HG03575 (cell line): ENCODE measurements around the gene IL24.
"Not testable (repeated sequence)": the region's sequence is repeated elsewhere in the genome, so short reads cannot be mapped to it uniquely, and the experiment has no call there.

Experiments used
- ATAC-seq: cut with Tn5 transposase; IDR thresholded peaks from one replicate; pipeline ENCODE4 v1.9.1; 2021; ENCODE audit not compliant: unreplicated experiment, insufficient number of reproducible peaks, low FRiP score; ENCODE audit errors: extremely low read depth

Gene IL24

GRCh38 chr1:206897175-206897574 lies at the start of gene IL24:
TSS of gene IL24 (plus strand) at chr1:206897443. CDS start at chr1:206897833, 390 bp downstream.
- ATAC-seq = no peak

- ATAC-seq = no peak
Measured at GRCh38 chr1:206847946-206848345, 49.3 kb upstream of the IL24 start.

GRCh38 chr1:206850401-206850800 lies 46.8 kb upstream of the IL24 start:
- no peak for ATAC-seq

- no peak for ATAC-seq
Measured at GRCh38 chr1:206851341-206852010, 45.8 kb upstream of the IL24 start.

GRCh38 chr1:206852662-206853061 lies 44.6 kb upstream of the IL24 start:
- ATAC-seq = not testable (repeated sequence)

- ATAC-seq = not testable (repeated sequence)
Measured at GRCh38 chr1:206853696-206854095, 43.5 kb upstream of the IL24 start.

GRCh38 chr1:206854401-206855129 lies 42.7 kb upstream of the IL24 start:
- ATAC-seq = no peak

GRCh38 chr1:206855859-206856258 lies 41.4 kb upstream of the IL24 start:
- ATAC-seq = no peak

- ATAC-seq = no peak
Measured at GRCh38 chr1:206856674-206857464, 40.4 kb upstream of the IL24 start.

- ATAC-seq = no peak
Measured at GRCh38 chr1:206859082-206859521, 38.1 kb upstream of the IL24 start.

- no peak for ATAC-seq
Measured at GRCh38 chr1:206860165-206860564, 37.1 kb upstream of the IL24 start.

GRCh38 chr1:206863266-206863665 lies 34.0 kb upstream of the IL24 start:
- ATAC-seq = no peak

GRCh38 chr1:206864939-206865671 lies 32.1 kb upstream of the IL24 start, which contains the start of gene IL20:
TSS of gene IL20 (plus strand) at chr1:206865623. CDS start at chr1:206865853, 230 bp downstream.
- no peak for ATAC-seq

GRCh38 chr1:206866062-206866461 lies 31.2 kb upstream of the IL24 start:
- ATAC-seq = no peak

- ATAC-seq = no peak
Measured at GRCh38 chr1:206867239-206867638, 30.0 kb upstream of the IL24 start.

GRCh38 chr1:206867716-206868115 lies 29.5 kb upstream of the IL24 start:
- no peak for ATAC-seq

- no peak for ATAC-seq
Measured at GRCh38 chr1:206868264-206868663, 29.0 kb upstream of the IL24 start.

GRCh38 chr1:206872139-206872538 lies 25.1 kb upstream of the IL24 start:
- no peak for ATAC-seq

GRCh38 chr1:206873603-206874188 lies 23.5 kb upstream of the IL24 start:
- ATAC-seq = no peak
